NB4 (cell line): ENCODE data around the gene SPRED3.

Source experiments
- CTCF ChIP-seq: IDR thresholded peaks from one replicate; pipeline ENCODE4 v1.5.1; 2012; ENCODE audit warnings: low read depth, low read length
- MAX ChIP-seq: IDR thresholded peaks from 2 replicates; pipeline ENCODE4 v1.6.1; 2011; ENCODE audit warnings: low read depth, low read length
- POLR2A ChIP-seq: IDR thresholded peaks from 2 replicates; pipeline ENCODE4 v1.6.1; 2011; ENCODE audit warnings: mild to moderate bottlenecking; ENCODE audit not compliant: insufficient read length; ENCODE audit errors: extremely low read depth

- TF ChIP-seq CTCF = no peak
- no peak for TF ChIP-seq POLR2A
- TF ChIP-seq MAX = no peak
Measured at GRCh38 chr19:38375748-38376147, 12.7 kb upstream of the SPRED3 start.
